Ammon's horn (tissue), 1 donor: ENCODE measurements around the gene CARMIL3.

Experiments
- DNase-seq: peaks from one replicate; pipeline ENCODE4 v3.0.0-alpha.2; 2016; ENCODE audit warnings: low spot score

CARMIL3 gene

GRCh38 chr14:24062216-24062980 is 10.6 kb downstream of the CARMIL3 start:
- DNase-seq = no peak

GRCh38 chr14:24063263-24063836 is 11.5 kb downstream of the CARMIL3 start:
- DNase-seq = no peak

DNA sequence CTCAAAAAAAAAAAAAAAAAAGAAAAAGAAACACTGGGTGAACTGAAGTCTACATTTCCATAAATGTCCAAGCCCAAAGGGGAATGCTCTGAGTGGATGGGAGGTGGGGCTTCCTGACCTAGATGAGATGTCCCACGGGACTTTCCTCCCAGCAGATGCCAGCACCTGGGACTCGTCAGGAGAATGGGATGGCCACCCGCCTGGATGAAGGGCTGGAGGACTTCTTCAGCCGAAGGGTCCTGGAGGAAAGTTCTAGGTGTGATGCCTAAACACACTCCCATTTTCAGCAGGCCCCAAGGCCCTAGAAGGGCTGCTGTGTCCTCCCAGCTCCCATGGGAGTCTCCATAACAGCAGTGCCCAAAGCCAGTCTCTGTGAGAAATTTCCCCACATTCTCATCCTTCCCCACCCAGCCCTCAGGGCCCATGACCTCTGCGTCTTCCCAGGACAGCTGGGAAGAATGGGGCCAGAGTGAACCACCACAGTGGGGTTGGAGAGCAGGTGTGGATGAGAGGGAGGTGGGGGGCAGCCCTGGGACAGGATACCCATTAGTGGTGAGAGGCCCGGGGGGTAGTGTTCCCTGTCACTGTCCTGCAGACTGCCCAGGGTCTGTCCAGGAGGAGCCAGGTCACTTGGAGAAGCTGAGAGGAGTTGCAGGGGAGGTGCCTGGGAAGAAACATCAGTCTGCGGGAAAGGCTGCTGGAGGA is 12.4 kb downstream of the CARMIL3 start:
- no peak for DNase-seq

DNA sequence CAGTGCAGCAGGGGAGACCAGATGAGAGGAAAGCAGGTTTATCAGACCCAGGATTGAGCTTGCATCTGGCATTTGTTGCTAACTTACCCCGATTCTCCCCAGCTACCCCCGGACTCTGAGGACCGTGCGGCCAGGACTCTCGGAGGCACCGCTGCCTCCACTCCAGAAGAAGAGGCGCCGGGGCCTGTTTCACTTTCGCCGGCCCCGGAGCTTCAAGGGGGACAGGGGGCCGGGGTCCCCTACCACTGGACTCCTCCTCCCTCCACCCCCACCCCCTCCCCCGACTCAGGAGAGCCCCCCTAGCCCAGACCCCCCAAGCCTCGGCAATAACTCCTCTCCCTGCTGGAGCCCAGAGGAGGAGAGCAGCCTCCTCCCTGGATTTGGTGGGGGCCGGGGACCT is 13.0 kb downstream of the CARMIL3 start:
- DNase-seq = no peak

DNA sequence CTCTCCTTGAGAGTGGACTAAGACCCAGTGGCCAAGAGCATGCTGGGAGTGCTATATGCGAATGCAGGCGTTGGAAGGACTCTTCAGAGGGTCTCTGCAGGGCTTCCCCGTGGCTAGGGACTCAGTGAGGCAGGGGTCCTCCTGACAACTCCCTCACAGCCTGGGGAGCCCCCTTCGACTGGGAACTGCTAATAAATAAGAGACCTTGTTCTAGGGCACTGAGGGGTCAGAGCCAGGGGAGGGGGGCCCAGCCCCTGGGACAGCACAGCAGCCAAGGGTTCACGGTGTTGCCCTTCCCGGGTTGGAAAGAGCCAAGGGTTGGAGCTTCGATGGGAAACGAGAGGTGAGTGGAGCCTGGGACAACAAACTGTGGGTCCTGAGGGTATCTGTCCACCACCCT is 13.6 kb downstream of the CARMIL3 start:
- DNase-seq = no peak

DNA sequence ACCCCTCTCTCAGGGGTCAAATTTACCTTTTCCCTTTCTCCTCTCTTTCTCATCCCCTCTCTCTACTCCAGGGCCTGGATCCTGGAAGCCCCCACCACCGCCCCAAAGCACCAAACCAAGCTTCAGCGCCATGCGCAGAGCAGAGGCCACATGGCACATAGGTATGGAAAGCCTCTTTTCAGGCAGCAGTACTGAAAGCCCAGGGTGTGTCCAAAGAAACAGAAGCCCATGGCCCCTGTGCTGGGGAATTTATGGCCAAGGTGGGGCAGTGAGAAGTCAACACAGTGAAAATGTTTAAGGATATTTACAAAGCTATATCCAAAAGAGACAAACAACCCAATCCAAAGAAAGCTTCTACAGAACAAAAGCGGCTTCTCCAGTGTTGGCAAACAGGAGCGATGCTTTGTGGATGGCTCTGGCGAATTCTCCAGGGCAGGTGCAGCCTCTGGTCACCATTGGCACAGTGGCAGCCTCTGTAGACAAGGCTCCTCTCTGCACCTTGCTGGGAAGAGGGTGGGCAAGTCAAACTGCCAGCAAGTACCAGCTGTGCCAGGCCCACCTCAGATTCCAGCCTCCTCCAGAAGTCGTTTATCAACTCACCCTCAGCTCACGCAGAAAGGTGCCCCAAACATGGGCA is 14.8 kb downstream of the CARMIL3 start:
- no peak for DNase-seq

GRCh38 chr14:24067133-24068082 is 15.6 kb downstream of the CARMIL3 start:
- peak; percentile 61 for DNase-seq

- DNase-seq = no peak
These were observed 17.1 kb downstream of the CARMIL3 start for GRCh38 chr14:24068711-24069410.

- no peak for DNase-seq
These were observed 17.6 kb downstream of the CARMIL3 start for GRCh38 chr14:24069411-24069735.

DNA sequence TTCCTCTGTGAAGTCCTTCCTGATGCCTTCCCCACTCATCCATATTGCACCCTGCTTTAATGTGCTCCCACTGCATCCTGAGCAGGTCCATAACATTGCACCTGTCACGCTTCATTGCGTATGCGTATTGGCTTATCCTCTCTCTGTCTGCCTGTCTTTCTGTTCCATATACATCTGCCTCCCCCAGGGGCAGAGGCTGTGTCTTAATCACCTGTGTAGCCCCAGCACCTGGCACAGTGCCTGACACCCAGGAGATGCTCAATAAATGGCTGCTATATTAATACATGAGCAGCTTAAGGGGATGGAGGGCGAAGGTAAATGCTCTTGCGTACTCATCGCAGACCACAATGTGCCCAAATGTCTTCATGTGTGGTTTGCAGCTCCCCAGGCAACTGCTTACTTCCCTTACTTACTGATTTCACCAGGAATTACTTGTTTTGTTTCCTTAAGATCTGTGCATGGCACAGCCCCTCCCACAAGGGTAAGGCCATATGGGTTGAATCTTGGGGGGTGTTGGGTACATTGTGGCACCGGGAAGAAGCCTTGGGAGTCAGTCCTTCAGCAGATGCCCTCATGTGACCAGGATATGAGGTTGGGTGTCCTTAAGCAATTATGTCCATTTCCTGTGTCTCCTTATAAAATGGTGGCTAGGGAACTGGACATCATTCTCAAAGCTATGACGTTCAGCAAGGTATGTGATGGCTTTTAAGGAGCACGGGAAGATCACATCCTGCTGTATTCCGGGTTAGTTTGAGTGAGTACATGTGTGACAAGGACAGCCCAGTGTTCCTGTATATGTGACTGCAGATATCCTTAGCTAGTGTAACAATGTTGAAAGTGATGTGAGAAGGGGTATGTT is 18.7 kb downstream of the CARMIL3 start:
- no peak for DNase-seq

DNA sequence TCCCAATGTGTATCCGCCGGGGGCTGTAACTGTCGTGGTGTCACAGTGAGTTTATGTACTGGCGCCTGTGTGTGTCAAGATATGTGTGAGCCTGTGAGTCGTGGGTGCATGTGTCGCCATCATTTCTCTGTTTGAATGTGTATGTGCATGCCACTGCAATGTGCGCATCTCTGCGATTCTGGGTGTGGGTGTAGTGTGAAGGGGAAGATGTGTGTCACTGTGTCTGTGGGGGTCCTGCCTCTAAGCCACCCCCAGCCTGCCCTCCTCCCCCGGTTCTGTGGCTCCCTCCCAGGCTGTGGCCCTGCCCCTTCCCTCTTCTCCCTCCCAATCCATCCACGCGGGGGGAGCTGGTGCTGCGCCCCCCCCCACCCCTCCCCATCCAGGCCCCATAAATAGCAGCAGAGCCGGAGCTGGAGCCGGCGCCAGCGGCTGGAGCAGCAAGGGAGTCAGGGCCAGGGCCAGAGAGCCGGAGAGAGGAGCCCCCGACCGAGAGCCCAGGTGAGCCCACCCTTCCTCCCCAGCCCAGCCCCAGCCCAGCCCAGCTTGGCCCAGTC is 19.4 kb downstream of the CARMIL3 start, which contains the start of gene CPNE6:
TSS of gene CPNE6 (plus strand) at position 419 of the 554 bp plus-strand sequence. CDS start 1,375 bp downstream, outside the sequence.
- peak; percentile 62 for DNase-seq

DNA sequence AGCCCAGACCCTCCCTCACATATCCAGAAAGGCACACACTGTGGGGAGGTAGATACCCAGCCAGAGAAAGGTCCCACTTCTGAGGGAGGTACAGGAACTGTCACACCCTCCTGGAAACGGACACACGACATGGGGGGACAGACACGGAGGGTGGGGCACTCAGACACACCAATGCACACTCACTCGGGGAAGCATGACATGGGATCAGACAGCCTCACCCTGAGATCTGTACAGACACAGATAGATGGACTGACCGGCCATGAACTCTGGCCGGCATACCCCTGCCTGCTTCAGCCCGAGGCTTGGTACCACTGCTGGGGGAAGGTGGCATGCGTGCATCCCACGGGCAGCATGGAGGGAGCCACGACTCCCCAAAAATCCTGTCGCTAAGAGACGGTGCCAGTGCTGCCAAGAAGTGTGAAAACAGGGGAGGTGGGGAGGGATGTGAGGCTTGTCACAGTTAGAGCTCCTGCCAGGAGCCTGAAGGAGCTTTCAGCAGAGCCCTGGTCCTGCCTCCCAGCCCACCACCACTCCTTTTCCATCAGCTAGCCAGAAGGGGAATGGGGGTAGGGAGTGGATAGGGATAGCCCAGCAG is 20.1 kb downstream of the CARMIL3 start:
- peak; percentile 70 for DNase-seq

DNA sequence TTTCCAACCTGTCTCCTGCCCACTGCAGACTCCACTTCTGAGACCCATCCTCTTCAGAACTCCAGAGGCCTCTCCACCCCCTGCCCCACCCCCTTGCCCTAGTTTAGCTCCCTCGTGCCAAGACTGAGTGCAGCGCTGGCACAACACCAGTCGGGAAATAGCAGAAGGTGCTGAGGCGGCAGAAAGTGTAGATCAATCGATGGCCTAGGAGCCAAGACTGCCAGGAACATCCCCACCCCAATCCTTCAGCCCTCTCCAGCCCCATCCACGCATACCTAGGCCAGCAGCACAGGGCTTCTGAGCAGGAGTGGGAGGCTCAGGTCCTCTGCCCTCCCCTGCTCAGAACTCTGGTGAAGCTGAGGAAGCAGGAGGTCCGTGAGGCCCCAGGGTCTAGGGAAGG is 20.6 kb downstream of the CARMIL3 start:
- DNase-seq = peak; percentile 54

- DNase-seq = no peak
These were observed 21.4 kb downstream of the CARMIL3 start for GRCh38 chr14:24072881-24073877.

DNA sequence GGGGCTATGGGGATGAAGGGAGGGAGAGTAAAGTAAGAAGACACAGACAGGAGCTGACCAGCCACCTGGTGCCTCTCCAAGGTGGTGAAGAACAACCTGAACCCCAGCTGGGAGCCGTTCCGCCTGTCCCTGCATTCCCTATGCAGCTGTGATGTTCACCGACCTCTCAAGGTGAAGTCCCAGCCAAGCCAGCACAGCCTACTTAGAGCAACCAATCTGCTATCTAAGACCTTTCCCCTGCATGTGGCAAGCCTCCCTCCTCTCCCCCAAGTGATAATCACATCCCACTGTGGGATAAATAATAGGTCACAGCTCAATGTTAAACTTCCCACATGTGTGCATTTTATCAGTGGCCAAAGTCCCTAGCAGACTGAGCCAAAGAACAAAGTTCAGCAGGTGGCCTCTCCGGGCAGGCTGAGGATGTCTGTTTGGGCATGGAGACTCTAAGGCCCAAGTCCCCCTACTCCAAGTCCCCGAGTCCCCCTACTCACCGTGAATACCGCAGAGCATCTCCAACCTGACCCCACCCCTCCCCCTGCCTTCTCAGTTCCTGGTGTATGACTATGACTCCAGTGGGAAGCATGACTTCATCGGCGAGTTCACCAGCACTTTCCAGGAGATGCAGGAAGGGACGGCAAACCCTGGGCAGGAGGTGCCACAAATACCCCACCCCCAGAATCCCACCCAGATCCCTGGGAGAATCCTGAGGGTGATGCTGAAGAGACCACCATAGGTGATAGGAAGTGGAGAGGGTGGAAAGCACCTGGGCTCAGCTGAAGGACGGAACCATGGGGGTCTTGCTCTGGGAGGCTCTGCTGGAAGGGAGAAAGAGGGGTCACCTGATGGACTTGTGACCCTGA is 23.0 kb downstream of the CARMIL3 start:
- no peak for DNase-seq

DNA sequence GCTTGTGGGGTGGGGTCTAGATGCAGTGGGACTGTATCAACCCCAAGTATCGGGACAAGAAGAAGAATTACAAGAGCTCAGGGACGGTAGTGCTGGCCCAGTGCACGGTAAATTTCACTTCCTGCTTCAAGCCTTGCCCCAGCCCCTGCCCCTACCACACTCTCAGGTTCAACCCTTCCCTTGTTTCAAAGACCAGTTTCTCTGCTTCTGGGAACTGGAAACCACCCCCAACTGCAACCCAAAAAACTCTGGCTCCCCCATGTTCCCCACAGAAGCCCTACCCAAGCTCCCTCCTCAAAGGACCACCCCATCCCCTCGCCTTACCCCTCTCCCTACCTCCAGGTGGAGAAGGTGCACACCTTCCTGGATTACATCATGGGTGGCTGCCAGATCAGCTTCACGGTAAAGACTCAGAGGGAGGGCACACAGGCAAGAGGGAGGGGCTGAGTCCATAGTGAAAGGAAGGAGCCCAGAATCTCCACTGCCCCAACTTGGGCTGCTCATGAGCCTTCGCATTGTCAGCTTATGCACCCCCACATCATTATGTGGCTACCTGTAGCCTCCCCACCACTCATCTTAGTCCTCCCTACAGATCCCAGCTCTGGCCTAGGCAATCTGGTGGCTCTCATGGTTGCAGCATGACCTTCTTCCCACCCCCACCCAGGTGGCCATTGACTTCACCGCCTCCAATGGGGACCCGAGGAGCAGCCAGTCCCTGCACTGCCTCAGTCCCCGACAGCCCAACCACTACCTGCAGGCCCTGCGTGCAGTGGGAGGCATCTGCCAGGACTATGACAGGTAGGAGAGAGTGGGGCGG is 23.9 kb downstream of the CARMIL3 start:
- no peak for DNase-seq
